ENCODE measurements around the gene SPATA12.

GRCh38 chr3:57088503-57088902 lies 28.0 kb downstream of the SPATA12 start:
- TF ChIP-seq CTCF (IDR thresholded peaks at IDR 0.05) (no peak), POLR2AphosphoS5 (IDR thresholded peaks at IDR 0.05; ENCODE audit: low read depth, low read length) (no peak), SIN3A (IDR thresholded peaks at IDR 0.05; ENCODE audit: borderline replicate concordance, insufficient read depth, low read depth, low read length) (no peak), TCF7L2 (IDR thresholded peaks at IDR 0.05; ENCODE audit: low read depth, low read length) (no peak)

Data from Panc1 (cell line).